ENCODE data around the gene ZNF562.
"Not testable (repeated sequence)": the region's sequence is repeated elsewhere in the genome, so short reads cannot be mapped to it uniquely, and the experiment has no call there.

The ZNF562 gene

DNA sequence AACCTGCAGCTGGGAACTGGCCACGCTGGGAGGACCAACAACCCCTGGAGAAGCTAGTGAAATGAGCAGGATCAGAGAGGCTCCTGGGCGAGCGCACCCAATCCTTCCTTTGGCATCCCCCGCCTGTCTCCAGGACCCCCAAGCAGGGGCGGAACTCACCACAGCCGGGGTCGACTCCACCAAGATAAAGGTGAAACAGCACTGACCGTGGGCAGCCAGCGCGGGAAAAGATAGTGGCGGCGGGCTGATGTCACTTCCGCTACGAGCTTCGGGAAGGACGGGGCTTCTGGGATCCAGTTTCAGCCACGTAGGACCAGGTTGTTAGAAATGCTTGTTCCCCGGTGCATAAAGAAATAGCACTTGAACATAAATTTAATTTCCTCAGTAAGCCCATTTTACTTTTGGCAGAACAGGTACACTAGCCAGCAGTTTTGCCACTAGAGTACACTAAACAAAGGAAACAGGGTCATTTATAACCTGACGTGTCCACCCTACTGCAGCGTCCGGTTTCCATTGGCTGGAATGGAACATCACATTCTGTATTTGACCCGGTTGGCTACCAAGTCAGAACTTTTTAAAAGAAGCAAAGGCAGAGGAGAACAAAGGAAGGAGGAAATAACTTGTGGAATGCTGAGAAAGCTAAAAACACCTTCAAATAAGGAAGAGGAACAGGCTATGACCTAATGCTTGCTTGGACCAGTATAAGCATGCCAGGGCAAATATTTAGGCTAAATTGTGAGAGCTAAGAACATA is 25.5 kb upstream of the ZNF562 start:
- Histone ChIP-seq H3K4me3 (no peak overlapping the region), H3K9ac (ENCODE audit: insufficient read length) (no peak overlapping the region), H3K27ac (no peak overlapping the region), H3K36me3 (ENCODE audit: insufficient read depth, low read length) (no peaks in the 10 kb centered on the region), H3K9me3 (ENCODE audit: low read depth, low read length) (no peaks in the 10 kb centered on the region)
- no peak for TF ChIP-seq EZH2 (IDR thresholded peaks at IDR 0.05)
- TF ChIP-seq FOXP2 (optimal IDR thresholded peaks at IDR 0.05; ENCODE audit: control extremely low read depth, extremely low read length, insufficient read depth) = no peak
- no peak for TF ChIP-seq POLR2AphosphoS5 (IDR thresholded peaks at IDR 0.05; ENCODE audit: borderline replicate concordance, low read depth, low read length)
- no peak for DNase-seq (ENCODE audit: low read depth, low spot score)

DNA sequence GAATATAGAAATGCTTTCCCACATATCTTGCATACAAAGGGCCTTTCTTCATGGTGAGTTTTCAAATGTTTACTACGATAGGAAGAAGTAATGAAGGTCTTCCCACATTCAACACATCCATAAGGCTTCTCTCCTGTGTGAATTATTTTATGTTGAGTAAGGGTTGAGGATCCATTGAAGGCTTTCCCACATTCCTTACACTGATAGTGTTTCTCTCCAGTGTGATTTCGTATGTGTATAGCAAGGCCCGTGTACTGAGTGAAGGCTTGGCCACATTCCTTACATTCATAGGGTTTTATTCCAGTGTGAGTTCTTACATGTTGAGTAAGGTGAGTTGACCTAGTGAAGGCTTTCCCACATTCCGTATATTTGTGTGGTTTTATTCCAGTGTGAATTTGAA is 15.4 kb upstream of the ZNF562 start:
- not testable (repeated sequence) for H3K4me3 ChIP-seq; H3K9me3 ChIP-seq (ENCODE audit: low read depth, low read length); H3K27ac ChIP-seq; H3K9ac ChIP-seq (ENCODE audit: insufficient read length); H3K36me3 ChIP-seq (ENCODE audit: insufficient read depth, low read length); DNase-seq (ENCODE audit: low read depth, low spot score)

DNA sequence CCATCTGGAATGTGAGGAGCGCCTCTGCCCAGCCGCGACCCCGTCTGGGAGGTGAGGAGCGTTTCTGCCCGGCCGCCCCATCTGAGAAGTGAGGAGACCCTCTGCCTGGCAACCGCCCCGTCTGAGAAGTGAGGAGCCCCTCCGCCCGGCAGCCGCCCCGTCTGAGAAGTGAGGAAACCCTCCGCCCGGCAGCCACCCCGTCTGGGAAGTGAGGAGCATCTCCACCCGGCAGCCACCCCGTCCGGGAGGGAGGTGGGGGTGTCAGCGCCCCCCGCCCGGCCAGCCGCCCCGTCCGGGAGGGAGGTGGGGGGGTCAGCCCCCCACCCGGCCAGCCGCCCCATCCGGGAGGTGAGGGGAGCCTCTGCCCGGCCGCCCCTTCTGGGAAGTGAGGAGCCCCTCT is 5.1 kb upstream of the ZNF562 start:
- not testable (repeated sequence) for DNase-seq (ENCODE audit: low read depth, low spot score); H3K9me3 ChIP-seq (ENCODE audit: low read depth, low read length); H3K9ac ChIP-seq (ENCODE audit: insufficient read length); H3K27ac ChIP-seq; H3K36me3 ChIP-seq (ENCODE audit: insufficient read depth, low read length); H3K4me3 ChIP-seq

DNA sequence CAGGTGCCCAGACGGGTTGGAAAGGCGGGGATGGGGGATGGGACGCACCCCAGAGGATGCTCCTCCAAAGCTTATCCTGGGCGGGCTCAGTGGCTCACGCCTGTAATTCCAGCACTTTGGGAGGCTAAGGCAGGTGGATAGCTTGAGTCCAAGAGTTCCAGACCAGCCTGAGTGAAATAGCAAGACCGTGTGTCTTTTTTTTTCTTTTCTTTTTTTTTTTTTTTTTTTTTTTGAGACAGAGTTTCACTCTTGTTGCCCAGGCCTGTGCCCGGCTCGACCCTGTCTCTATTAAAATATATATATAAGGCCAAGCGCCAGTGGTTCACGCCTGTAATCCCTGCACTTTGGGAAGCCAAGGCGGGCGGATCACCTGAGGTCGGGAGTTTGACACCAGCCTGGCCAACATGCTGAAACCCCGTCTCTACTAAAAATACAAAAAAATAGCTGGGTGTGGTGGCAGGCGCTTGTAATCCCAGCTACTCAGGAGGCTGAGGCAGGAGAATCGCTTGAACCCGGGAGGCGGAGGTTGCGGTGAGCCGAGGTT is 530 bp upstream of the ZNF562 start:
- not testable (repeated sequence) for DNase-seq (ENCODE audit: low read depth, low spot score); H3K9me3 ChIP-seq (ENCODE audit: low read depth, low read length)
- H3K27ac ChIP-seq = peak overlapping the region; percentile 92
- H3K9ac ChIP-seq (ENCODE audit: insufficient read length) = peak overlapping the region; percentile 94
- H3K36me3 ChIP-seq (ENCODE audit: insufficient read depth, low read length) = peaks cover 30% of the 10 kb centered on the region
- H3K4me3 ChIP-seq = peak overlapping the region; percentile 81

GRCh38 chr19:9673912-9674662 is 813 bp downstream of the ZNF562 start:
- no peak for DNase-seq (ENCODE audit: low read depth, low spot score)
- peak overlapping the region; percentile 92 for H3K27ac ChIP-seq
- TF ChIP-seq POLR2AphosphoS5 (IDR thresholded peaks at IDR 0.05; ENCODE audit: borderline replicate concordance, low read depth, low read length) (no peak), EZH2 (IDR thresholded peaks at IDR 0.05) (no peak), FOXP2 (optimal IDR thresholded peaks at IDR 0.05; ENCODE audit: control extremely low read depth, extremely low read length, insufficient read depth) (no peak)
- H3K9ac ChIP-seq (ENCODE audit: insufficient read length) = peak overlapping the region; percentile 94
- H3K9me3 ChIP-seq (ENCODE audit: low read depth, low read length) = peaks cover 8% of the 10 kb centered on the region; the same call in 1 of the 2 replicates
- H3K36me3 ChIP-seq (ENCODE audit: insufficient read depth, low read length) = peaks cover 38% of the 10 kb centered on the region
- peak overlapping the region; percentile 81 for H3K4me3 ChIP-seq

DNA sequence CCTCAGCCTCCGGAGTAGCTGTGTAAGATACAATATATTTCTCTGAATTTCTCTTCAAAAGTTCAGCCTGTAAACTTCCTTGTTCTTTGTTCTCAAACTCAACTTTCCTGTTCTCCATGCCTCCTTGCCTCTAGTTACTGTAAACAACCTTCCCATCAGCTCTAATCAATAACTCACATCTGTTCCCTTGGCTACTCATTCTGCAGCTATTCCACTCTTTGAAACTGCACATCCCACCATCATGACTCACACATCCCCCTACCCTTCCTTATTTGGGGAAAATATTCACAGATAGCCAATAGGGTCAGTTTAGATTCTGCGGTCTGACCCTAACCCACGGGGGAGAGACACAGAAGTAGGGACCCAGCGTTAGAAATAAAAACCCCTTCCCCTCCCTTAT is 2.0 kb downstream of the ZNF562 start:
- Histone ChIP-seq H3K9me3 (ENCODE audit: low read depth, low read length) (peaks cover 17% of the 10 kb centered on the region), H3K27ac (no peak overlapping the region), H3K4me3 (no peak overlapping the region), H3K9ac (ENCODE audit: insufficient read length) (no peak overlapping the region), H3K36me3 (ENCODE audit: insufficient read depth, low read length) (peaks cover 47% of the 10 kb centered on the region)
- no peak for DNase-seq (ENCODE audit: low read depth, low spot score)
- TF ChIP-seq EZH2 (IDR thresholded peaks at IDR 0.05) (no peak), POLR2AphosphoS5 (IDR thresholded peaks at IDR 0.05; ENCODE audit: borderline replicate concordance, low read depth, low read length) (no peak), FOXP2 (optimal IDR thresholded peaks at IDR 0.05; ENCODE audit: control extremely low read depth, extremely low read length, insufficient read depth) (no peak)

- Histone ChIP-seq H3K36me3 (ENCODE audit: insufficient read depth, low read length) (peaks cover 51% of the 10 kb centered on the region), H3K9me3 (ENCODE audit: low read depth, low read length) (peaks cover 23% of the 10 kb centered on the region), H3K4me3 (no peak overlapping the region), H3K9ac (ENCODE audit: insufficient read length) (no peak overlapping the region), H3K27ac (no peak overlapping the region)
- TF ChIP-seq POLR2AphosphoS5 (IDR thresholded peaks at IDR 0.05; ENCODE audit: borderline replicate concordance, low read depth, low read length) (no peak), FOXP2 (optimal IDR thresholded peaks at IDR 0.05; ENCODE audit: control extremely low read depth, extremely low read length, insufficient read depth) (no peak), EZH2 (IDR thresholded peaks at IDR 0.05) (no peak)
- no peak for DNase-seq (ENCODE audit: low read depth, low spot score)
These were observed 3.2 kb downstream of the ZNF562 start for GRCh38 chr19:9671655-9672054.

DNA sequence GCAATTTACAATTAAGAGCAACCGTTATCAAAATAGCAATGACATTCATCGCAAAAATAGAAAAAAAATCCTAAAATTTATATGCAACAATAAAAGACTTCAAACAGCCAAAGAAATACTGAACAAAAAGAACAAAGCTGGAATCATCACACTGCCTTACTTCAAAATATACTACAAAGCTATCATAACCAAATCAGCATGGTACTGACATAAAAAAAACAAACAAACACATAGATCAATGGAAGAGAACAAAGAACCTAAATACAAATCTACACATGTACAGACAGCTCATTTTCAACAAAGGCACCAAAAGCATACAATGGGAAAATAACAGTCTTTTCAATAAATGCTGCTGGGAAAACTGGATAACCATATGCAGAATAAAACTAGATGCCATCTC is 6.4 kb downstream of the ZNF562 start:
- TF ChIP-seq EZH2 (IDR thresholded peaks at IDR 0.05) (no peak), FOXP2 (optimal IDR thresholded peaks at IDR 0.05; ENCODE audit: control extremely low read depth, extremely low read length, insufficient read depth) (no peak), POLR2AphosphoS5 (IDR thresholded peaks at IDR 0.05; ENCODE audit: borderline replicate concordance, low read depth, low read length) (no peak)
- H3K9me3 ChIP-seq (ENCODE audit: low read depth, low read length) = peaks cover 21% of the 10 kb centered on the region
- H3K36me3 ChIP-seq (ENCODE audit: insufficient read depth, low read length) = peaks cover 53% of the 10 kb centered on the region
- H3K4me3 ChIP-seq = no peak overlapping the region
- no peak overlapping the region for H3K27ac ChIP-seq
- no peak overlapping the region for H3K9ac ChIP-seq (ENCODE audit: insufficient read length)
- DNase-seq (ENCODE audit: low read depth, low spot score) = no peak

- no peak overlapping the region for H3K9ac ChIP-seq (ENCODE audit: insufficient read length)
- no peak for TF ChIP-seq EZH2 (IDR thresholded peaks at IDR 0.05)
- no peak overlapping the region for H3K27ac ChIP-seq
- peaks cover 46% of the 10 kb centered on the region for H3K36me3 ChIP-seq (ENCODE audit: insufficient read depth, low read length)
- peaks cover 14% of the 10 kb centered on the region for H3K9me3 ChIP-seq (ENCODE audit: low read depth, low read length)
- H3K4me3 ChIP-seq = no peak overlapping the region
- no peak for DNase-seq (ENCODE audit: low read depth, low spot score)
These were observed 7.0 kb downstream of the ZNF562 start for GRCh38 chr19:9667898-9668297.
